LNCaP clone FGC (cell line): Measurements from ENCODE around the gene CLDN20.
"Not testable (repeated sequence)": the region's sequence is repeated elsewhere in the genome, so short reads cannot be mapped to it uniquely, and the experiment has no call there.

Source experiments
- DNase-seq: peaks from one replicate; pipeline ENCODE4 v3.0.0-alpha.2; 2011; ENCODE audit warnings: low read depth
- H3K4me3 ChIP-seq: 2 replicates; pipeline ENCODE4 v1.5.1; 2011; ENCODE audit warnings: mild to moderate bottlenecking, low read depth, low read length, control low read depth
- CTCF ChIP-seq: IDR thresholded peaks from 2 replicates; pipeline ENCODE4 v1.5.1; 2012; ENCODE audit warnings: mild to moderate bottlenecking; ENCODE audit not compliant: control insufficient read depth, insufficient read depth; ENCODE audit errors: extremely low read depth

Gene CLDN20

GRCh38 chr6:155263373-155264063 lies at the start of gene CLDN20:
CLDN20 (plus strand) TSS chr6:155264013; CDS start chr6:155275720, 11,707 bp downstream.
- no peak within 1 kb of the TSS for H3K4me3 ChIP-seq
- no peak for TF ChIP-seq CTCF
- no peak for DNase-seq

GRCh38 chr6:155215906-155216305 lies 47.9 kb upstream of the CLDN20 start:
- TF ChIP-seq CTCF = no peak
- no peak overlapping the region for H3K4me3 ChIP-seq
- no peak for DNase-seq

GRCh38 chr6:155216312-155217046 lies 47.3 kb upstream of the CLDN20 start:
- H3K4me3 ChIP-seq = no peak overlapping the region
- TF ChIP-seq CTCF = no peak
- no peak for DNase-seq

- not testable (repeated sequence) for H3K4me3 ChIP-seq, DNase-seq
These were observed 45.1 kb upstream of the CLDN20 start for GRCh38 chr6:155218711-155219110.

- no peak for DNase-seq
- no peak overlapping the region for H3K4me3 ChIP-seq
- no peak for TF ChIP-seq CTCF
These were observed 44.5 kb upstream of the CLDN20 start for GRCh38 chr6:155219299-155219698.

- DNase-seq = no peak
- H3K4me3 ChIP-seq = no peak overlapping the region
- TF ChIP-seq CTCF = no peak
These were observed 43.9 kb upstream of the CLDN20 start for GRCh38 chr6:155219858-155220301.

- DNase-seq = no peak
- no peak for TF ChIP-seq CTCF
- H3K4me3 ChIP-seq = no peak overlapping the region
These were observed 42.7 kb upstream of the CLDN20 start for GRCh38 chr6:155221086-155221485.
